HepG2 (cell line): Measurements from ENCODE around the gene SPHK1. TPM values are rescaled to one million over a fixed set of nuclear protein-coding genes. Genes with fewer than 3 reads are reported as not detected.

Source experiments
- ATF4 ChIP-seq, 2 experiments: fragments of 450-650 bp in 1 of 2; sonication (generic) in 1 of 2; formaldehyde crosslinking; IDR thresholded peaks; 2 replicates each; pipeline versions ENCODE4 v1.5.0 to v1.8.0; 2020 to 2022; ENCODE audit warnings: mild to moderate bottlenecking in 1 of 2, missing genetic modification reagents in 1 of 2
- CC2D1A ChIP-seq: sonication (generic); formaldehyde crosslinking; IDR thresholded peaks from 2 replicates; pipeline ENCODE4 v1.8.1; 2023; ENCODE audit warnings: mild to moderate bottlenecking, missing genetic modification reagents
- EEA1 ChIP-seq: sonication (generic); formaldehyde crosslinking; IDR thresholded peaks from 2 replicates; pipeline ENCODE4 v1.5.1; 2020; ENCODE audit warnings: mild to moderate bottlenecking, missing genetic modification reagents, borderline replicate concordance
- GABPA ChIP-seq, 2 experiments: IDR thresholded peaks; 2 replicates each; pipeline ENCODE4 v1.6.1; 2011 to 2016; ENCODE audit warnings: low read depth in 2 of 2, low read length in 1 of 2, missing biosample characterization in 1 of 2, missing genetic modification characterization in 1 of 2
- GPN1 ChIP-seq: sonication (generic); formaldehyde crosslinking; IDR thresholded peaks from 2 replicates; pipeline ENCODE4 v1.5.1; 2020; ENCODE audit warnings: missing genetic modification reagents, borderline replicate concordance
- KDM1A ChIP-seq: IDR thresholded peaks from 2 replicates; pipeline ENCODE4 v1.6.1; 2016; ENCODE audit warnings: missing compliant biosample characterization
- MATR3 ChIP-seq: sonication (generic); formaldehyde crosslinking; IDR thresholded peaks from 2 replicates; pipeline ENCODE4 v1.4.0; 2020; ENCODE audit warnings: missing genetic modification reagents
- NFYB ChIP-seq: sonication (generic); formaldehyde crosslinking; IDR thresholded peaks from 2 replicates; pipeline ENCODE4 v1.4.0; 2020; ENCODE audit warnings: missing genetic modification reagents
- PAWR ChIP-seq: sonication (generic); formaldehyde crosslinking; IDR thresholded peaks from 2 replicates; pipeline ENCODE4 v1.4.0; 2020; ENCODE audit warnings: missing genetic modification reagents, mild to moderate bottlenecking, borderline replicate concordance
- SATB2 ChIP-seq: sonication (generic); formaldehyde crosslinking; IDR thresholded peaks from 2 replicates; pipeline ENCODE4 v1.5.0; 2020; ENCODE audit warnings: missing genetic modification reagents
- SMYD3 ChIP-seq: sonication (generic); formaldehyde crosslinking; IDR thresholded peaks from 2 replicates; pipeline ENCODE4 v1.8.1; 2023; ENCODE audit warnings: mild to moderate bottlenecking, missing genetic modification reagents
- SOX5 ChIP-seq: IDR thresholded peaks from 2 replicates; pipeline ENCODE4 v1.6.1; 2016; ENCODE audit warnings: borderline replicate concordance
- STAT5B ChIP-seq: sonication (generic); formaldehyde crosslinking; IDR thresholded peaks from 2 replicates; pipeline ENCODE4 v1.4.0; 2020; ENCODE audit warnings: missing genetic modification reagents
- TFAP4 ChIP-seq: sonication (generic); IDR thresholded peaks from 2 replicates; pipeline ENCODE4 v1.6.1; 2016; ENCODE audit warnings: low read depth, borderline replicate concordance
- ZBTB38 ChIP-seq: sonication (generic); formaldehyde crosslinking; IDR thresholded peaks from 2 replicates; pipeline ENCODE4 v1.5.1; 2020; ENCODE audit warnings: mild to moderate bottlenecking, missing genetic modification reagents
- ZBTB39 ChIP-seq: sonication (generic); formaldehyde crosslinking; IDR thresholded peaks from 2 replicates; pipeline ENCODE4 v1.5.0; 2020; ENCODE audit warnings: missing genetic modification reagents
- ZFX ChIP-seq: sonication (generic); formaldehyde crosslinking; IDR thresholded peaks from 2 replicates; pipeline ENCODE4 v1.4.0; 2020; ENCODE audit warnings: mild to moderate bottlenecking, low read depth, missing genetic modification reagents, moderate library complexity
- ZNF614 ChIP-seq: IDR thresholded peaks from 2 replicates; pipeline ENCODE4 v1.6.1; 2018; ENCODE audit warnings: missing biosample characterization, missing genetic modification reagents, inconsistent platforms, borderline replicate concordance
- ZNF704 ChIP-seq: sonication (generic); formaldehyde crosslinking; IDR thresholded peaks from 2 replicates; pipeline ENCODE4 v1.8.1; 2023; ENCODE audit warnings: mild to moderate bottlenecking, inconsistent platforms, moderate library complexity, missing genetic modification reagents, borderline replicate concordance
- ZNF709 ChIP-seq: sonication (generic); formaldehyde crosslinking; IDR thresholded peaks from 2 replicates; pipeline ENCODE4 v1.5.0; 2020; ENCODE audit warnings: mild to moderate bottlenecking, missing genetic modification reagents
- ZNF788 ChIP-seq: sonication (generic); formaldehyde crosslinking; IDR thresholded peaks from 2 replicates; pipeline ENCODE4 v1.5.0; 2020; ENCODE audit warnings: mild to moderate bottlenecking, missing genetic modification reagents, borderline replicate concordance
- ZSCAN25 ChIP-seq: sonication (generic); formaldehyde crosslinking; IDR thresholded peaks from 2 replicates; pipeline ENCODE4 v1.8.0; 2022; ENCODE audit warnings: mild to moderate bottlenecking, missing genetic modification reagents
- polyA plus RNA-seq, 8 experiments: library from polyadenylated mRNA; depleted of rRNA in 3 of 8; stranded (reverse) in 7 of 8; unstranded in 1 of 8; fragments of >200 nt; fragmentation: Illumina TruSeq in 4 of 8; extraction: Trizol in 4 of 8; gene quantifications; 2 replicates each; pipeline versions ENCODE4 v1.2.1 to v1.2.3, GENCODE V29; 2011 to 2016; ENCODE audit warnings: low read depth in 4 of 8, missing spikeins in 1 of 8, mixed read lengths in 1 of 8; ENCODE audit not compliant: insufficient read depth in 1 of 8
- total RNA-seq, 5 experiments: library from RNA; depleted of rRNA; stranded (reverse); fragments of >200 nt; fragmentation: Illumina TruSeq; extraction: Trizol; gene quantifications; 2 replicates each; pipeline ENCODE4 v1.2.3, GENCODE V29; 2016; ENCODE audit warnings: low read depth in 1 of 5
- TF ChIP-seq, protein P1 (sequence below): IDR thresholded peaks from 2 replicates; pipeline ENCODE4 v1.6.1; 2016; ENCODE audit warnings: low read depth, control low read depth
- TF ChIP-seq, protein P2 (sequence below): sonication (generic); formaldehyde crosslinking; IDR thresholded peaks from 2 replicates; pipeline ENCODE4 v1.4.0; 2020; ENCODE audit warnings: mild to moderate bottlenecking, missing genetic modification reagents

SPHK1 gene
- total and polyA plus RNA-seq, 2 of the 13 experiments (the other 11 are each of a cell fraction or from before 2014, with no cell fraction given), result 129 to 160 TPM

- TF ChIP-seq ATF4 (CRISPR knock-in tag; IDR thresholded peaks at IDR 0.05) (no peak; a peak in 1 of 4 replicates), TFAP4 (no peak), GABPA (IDR thresholded peaks at IDR 0.05; ENCODE audit: low read depth, low read length) (no peak), GABPA (CRISPR knock-in tag; IDR thresholded peaks at IDR 0.05; ENCODE audit: low read depth) (no peak), SATB2 (CRISPR knock-in tag) (no peak), CC2D1A (no peak), ZNF788 (CRISPR knock-in tag) (peak; percentile 29; the same call in 1 of the 2 replicates), GPN1 (CRISPR knock-in tag) (no peak), MATR3 (CRISPR knock-in tag) (no peak), ZNF704 (CRISPR knock-in tag) (no peak), STAT5B (CRISPR knock-in tag) (no peak), ZNF614 (CRISPR knock-in tag) (no peak), EEA1 (CRISPR knock-in tag) (no peak), KDM1A (CRISPR knock-in tag) (no peak), ZSCAN25 (CRISPR knock-in tag) (peak; percentile 72), SMYD3 (peak; percentile 11; the same call in 1 of the 2 replicates), ZBTB39 (CRISPR knock-in tag) (no peak), PAWR (no peak), ZBTB38 (CRISPR knock-in tag) (no peak), ZFX (CRISPR knock-in tag) (peak; percentile 32; the same call in 1 of the 2 replicates), SOX5 (CRISPR knock-in tag) (peak; percentile 73; the same call in 1 of the 2 replicates), ZNF709 (CRISPR knock-in tag) (no peak), NFYB (CRISPR knock-in tag) (no peak)
- TF ChIP-seq, protein P1, sequence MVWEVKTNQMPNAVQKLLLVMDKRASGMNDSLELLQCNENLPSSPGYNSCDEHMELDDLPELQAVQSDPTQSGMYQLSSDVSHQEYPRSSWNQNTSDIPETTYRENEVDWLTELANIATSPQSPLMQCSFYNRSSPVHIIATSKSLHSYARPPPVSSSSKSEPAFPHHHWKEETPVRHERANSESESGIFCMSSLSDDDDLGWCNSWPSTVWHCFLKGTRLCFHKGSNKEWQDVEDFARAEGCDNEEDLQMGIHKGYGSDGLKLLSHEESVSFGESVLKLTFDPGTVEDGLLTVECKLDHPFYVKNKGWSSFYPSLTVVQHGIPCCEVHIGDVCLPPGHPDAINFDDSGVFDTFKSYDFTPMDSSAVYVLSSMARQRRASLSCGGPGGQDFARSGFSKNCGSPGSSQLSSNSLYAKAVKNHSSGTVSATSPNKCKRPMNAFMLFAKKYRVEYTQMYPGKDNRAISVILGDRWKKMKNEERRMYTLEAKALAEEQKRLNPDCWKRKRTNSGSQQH, result no peak
- TF ChIP-seq, protein P2, sequence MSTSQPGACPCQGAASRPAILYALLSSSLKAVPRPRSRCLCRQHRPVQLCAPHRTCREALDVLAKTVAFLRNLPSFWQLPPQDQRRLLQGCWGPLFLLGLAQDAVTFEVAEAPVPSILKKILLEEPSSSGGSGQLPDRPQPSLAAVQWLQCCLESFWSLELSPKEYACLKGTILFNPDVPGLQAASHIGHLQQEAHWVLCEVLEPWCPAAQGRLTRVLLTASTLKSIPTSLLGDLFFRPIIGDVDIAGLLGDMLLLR, result no peak
Observed at GRCh38 chr17:76351526-76352071, 32.8 kb upstream of the SPHK1 start (continued).
